ENCODE data around the gene PTTG2.
"Not testable (repeated sequence)": the region's sequence is repeated elsewhere in the genome, so short reads cannot be mapped to it uniquely, and the experiment has no call there.

The PTTG2 gene

GRCh38 chr4:37958932-37959331 lies 1.3 kb upstream of the PTTG2 start:
- DNase-seq, result no peak

GRCh38 chr4:37960679-37961450 lies 667 bp downstream of the PTTG2 start:
- no peak for DNase-seq

- DNase-seq, result no peak
Observed at GRCh38 chr4:37964734-37965457, 4.7 kb downstream of the PTTG2 start.

- no peak for DNase-seq
Observed at GRCh38 chr4:37966044-37966443, 5.8 kb downstream of the PTTG2 start.

GRCh38 chr4:37967736-37968135 lies 7.5 kb downstream of the PTTG2 start:
- no peak for DNase-seq

GRCh38 chr4:37968747-37969146 lies 8.5 kb downstream of the PTTG2 start:
- DNase-seq, result no peak

GRCh38 chr4:37970702-37971101 lies 10.5 kb downstream of the PTTG2 start:
- peak; percentile 72 for DNase-seq

- no peak for DNase-seq
Observed at GRCh38 chr4:37971202-37971601, 11.0 kb downstream of the PTTG2 start.

- no peak for DNase-seq
Observed at GRCh38 chr4:37973441-37973840, 13.2 kb downstream of the PTTG2 start.

GRCh38 chr4:37975321-37975822 lies 15.2 kb downstream of the PTTG2 start:
- not testable (repeated sequence) for DNase-seq

GRCh38 chr4:37976507-37976906 lies 16.3 kb downstream of the PTTG2 start:
- DNase-seq, result no peak

GRCh38 chr4:37976991-37977470 lies 16.8 kb downstream of the PTTG2 start:
- peak; percentile 77 for DNase-seq

GRCh38 chr4:37977471-37978247 lies 17.5 kb downstream of the PTTG2 start:
- peak; percentile 72 for DNase-seq

- DNase-seq, result peak; percentile 28
Observed at GRCh38 chr4:37978248-37978924, 18.2 kb downstream of the PTTG2 start.

- DNase-seq, result no peak
Observed at GRCh38 chr4:37980246-37980645, 20.0 kb downstream of the PTTG2 start.

- DNase-seq, result no peak
Observed at GRCh38 chr4:37981425-37981824, 21.2 kb downstream of the PTTG2 start.

- no peak for DNase-seq
Observed at GRCh38 chr4:37981844-37982720, 21.9 kb downstream of the PTTG2 start.

GRCh38 chr4:37982736-37983135 lies 22.5 kb downstream of the PTTG2 start:
- no peak for DNase-seq

- no peak for DNase-seq
Observed at GRCh38 chr4:37983951-37984350, 23.8 kb downstream of the PTTG2 start.

- DNase-seq, result no peak
Observed at GRCh38 chr4:37985730-37986275, 25.6 kb downstream of the PTTG2 start.

GRCh38 chr4:37988670-37989069 lies 28.5 kb downstream of the PTTG2 start:
- no peak for DNase-seq
